Psoas muscle (tissue), 8 donors: Measurements from ENCODE around the gene KIAA0825. TPM values are rescaled to one million over a fixed set of nuclear protein-coding genes. Genes with fewer than 3 reads are reported as not detected.
"Not testable (repeated sequence)": the region's sequence is repeated elsewhere in the genome, so short reads cannot be mapped to it uniquely, and the experiment has no call there.

Experiments used
- ATAC-seq, 4 donors: fragments of 200-7000 bp; cut with Tn5 transposase; one replicate each; pipeline ENCODE4 v1.9.1; 2020; ENCODE audit warnings: moderate library complexity in 3 of 4, mild to moderate bottlenecking in 2 of 4
- DNase-seq, 2 donors: peaks; one replicate each; pipeline ENCODE4 v3.0.0-alpha.2; 2020
- H3K27ac ChIP-seq: fragments of 200-600 bp; one replicate; pipeline ENCODE4 v1.8.0; 2022
- H3K27me3 ChIP-seq, 3 donors: fragments of 200-600 bp in 1 of 3; one replicate each; pipeline versions ENCODE4 v1.6.1 to v1.8.0; 2013 to 2022; ENCODE audit warnings: low read length in 2 of 3, mild to moderate bottlenecking in 2 of 3, moderate library complexity in 1 of 3; ENCODE audit not compliant: insufficient read depth in 3 of 3
- H3K36me3 ChIP-seq, 2 donors: fragments of 200-600 bp in 1 of 2; one replicate each; pipeline versions ENCODE4 v1.6.1 to v1.8.0; 2013 to 2022; ENCODE audit warnings: low read depth in 1 of 2, mild to moderate bottlenecking in 1 of 2, moderate library complexity in 1 of 2; ENCODE audit not compliant: insufficient read depth in 1 of 2
- H3K4me1 ChIP-seq: fragments of 200-600 bp; one replicate; pipeline ENCODE4 v1.8.0; 2022
- H3K4me3 ChIP-seq: fragments of 200-600 bp; one replicate; pipeline ENCODE4 v1.8.0; 2022; ENCODE audit warnings: mild to moderate bottlenecking
- H3K9me3 ChIP-seq: fragments of 200-600 bp; one replicate; pipeline ENCODE4 v1.8.0; 2022
- CTCF ChIP-seq: fragments of 200-600 bp; IDR thresholded peaks from one replicate; pipeline ENCODE4 v1.8.0; 2022; ENCODE audit warnings: antibody characterized with exemption
- WGBS, 3 donors: extraction: QIAGEN DNeasy Blood & Tissue Kit; methylation state at CpG; one replicate each; pipeline versions ENCODE4 v1.1.6 to v1.1.7; 2013; 5-methylcytosine and 5-hydroxymethylcytosine counted together
- intact Hi-C, 2 donors: fragments of 100-400 bp; cut with DNase I; formaldehyde crosslinking; loops; one replicate each; pipeline versions ENCODE4 v1.11.0 to v1.14.2; 2022
- polyA plus RNA-seq, 3 donors: library from polyadenylated mRNA; stranded (reverse); fragments of 200-250 nt; gene quantifications; one replicate each; pipeline ENCODE4 v1.2.3, GENCODE V29; 2013
- total RNA-seq, 4 donors: library from RNA; stranded (reverse); fragmentation: NEBNext Ultra II Directional in 2 of 4; extraction: Animal tissue kit (Norgen Biotek cat#: 25700) in 2 of 4; gene quantifications; one replicate each; pipeline versions ENCODE4 v1.2.1 to v1.2.4, GENCODE V29; 2021 to 2023
- donor health status: healthy with polysubstance abuse.
- donor health status: DM: no; HTN: no; CAD: no; lungs with moderate emphysema.
- donor health status: Bipolar disorder and iron deficiency.
- donor health status: healthy.
- donor health status: DM: yes; HTN: yes; CAD: no.
- donor health status: DM: no; HTN: no; CAD: no.
- donor health status: DM: no; HTN: no; CAD: no.
- donor health status: DM: yes; HTN: yes; CAD: no.

KIAA0825 gene
- total and polyA plus RNA-seq, 7 donors: 0.41 to 1.5 (median 1.1) TPM

DNA sequence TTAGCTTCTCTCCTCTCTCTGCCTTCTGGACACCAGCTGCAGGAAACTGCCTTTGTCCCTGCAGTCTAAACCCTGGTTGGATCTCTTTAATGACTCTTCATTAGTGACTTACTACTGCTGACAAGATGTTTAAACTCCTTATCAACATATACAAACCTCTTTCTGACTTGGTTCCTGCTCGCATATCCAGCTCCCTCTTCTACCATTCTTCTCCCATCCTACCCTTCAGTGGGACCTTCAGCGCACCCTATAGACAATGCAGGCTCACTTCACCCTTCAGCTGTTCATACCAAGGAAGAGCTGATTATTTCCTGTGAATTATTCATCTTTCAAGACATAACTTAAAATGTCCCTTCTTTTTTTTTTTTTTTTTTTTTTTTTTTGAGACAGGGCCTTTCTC, 436.5 kb downstream of the KIAA0825 start:
- DNase-seq (no peak), ATAC-seq (no peak)
- no peaks in the 10 kb centered on the region for H3K4me1 ChIP-seq
- H3K36me3 ChIP-seq: no peaks in the 10 kb centered on the region
- WGBS, 3 donors: 65 to 83% (median 66%) methylated on average over 2 of the region's 2 CpGs
- H3K27me3 ChIP-seq: no peaks in the 10 kb centered on the region
- no peak overlapping the region for H3K27ac ChIP-seq
- no peaks in the 10 kb centered on the region for H3K9me3 ChIP-seq
- no peak overlapping the region for H3K4me3 ChIP-seq
- intact Hi-C loops: no loop called here
- TF ChIP-seq CTCF: no peak

- no peak for ATAC-seq
Measured at GRCh38 chr5:94180761-94181160, 437.6 kb downstream of the KIAA0825 start.

DNA sequence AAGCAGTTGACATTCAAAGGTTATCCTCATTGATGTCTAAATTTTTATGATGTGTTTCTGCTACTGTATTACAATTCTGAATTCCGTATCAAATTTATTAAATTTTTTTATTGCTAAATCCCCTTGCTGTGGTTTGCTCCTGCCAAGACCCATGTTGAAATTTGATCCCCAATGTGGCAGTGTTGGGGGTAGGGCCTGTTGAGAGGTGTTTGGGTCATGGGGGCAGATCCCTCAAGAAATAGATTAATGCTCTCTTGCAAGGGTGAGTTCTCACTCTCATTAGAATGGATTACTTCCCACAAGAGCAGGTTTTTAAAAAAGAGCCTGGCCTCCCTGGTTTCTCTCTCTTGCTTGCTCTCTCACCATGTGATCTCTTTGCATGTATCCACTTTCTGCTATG, 442.5 kb downstream of the KIAA0825 start:
- Histone ChIP-seq H3K27ac (no peak overlapping the region), H3K36me3 (no peaks in the 10 kb centered on the region), H3K27me3 (no peaks in the 10 kb centered on the region), H3K9me3 (no peaks in the 10 kb centered on the region), H3K4me3 (no peak overlapping the region), H3K4me1 (no peaks in the 10 kb centered on the region)
- DNase-seq: no peak
- intact Hi-C loops: no loop called here
- no peak for ATAC-seq
- TF ChIP-seq CTCF: no peak
- WGBS, 3 donors: 56 to 70% (median 58%) methylated on average over 1 of the region's 1 CpG

More at GRCh38 chr5:94180761-94181160, 437.6 kb downstream of the KIAA0825 start:
- H3K4me1 ChIP-seq: no peaks in the 10 kb centered on the region
- H3K9me3 ChIP-seq: no peaks in the 10 kb centered on the region
- H3K27ac ChIP-seq: no peak overlapping the region
- TF ChIP-seq CTCF: no peak
- no peaks in the 10 kb centered on the region for H3K27me3 ChIP-seq
- H3K4me3 ChIP-seq: no peak overlapping the region
- intact Hi-C loops: no loop called here
- no peak for DNase-seq
- no peaks in the 10 kb centered on the region for H3K36me3 ChIP-seq

GRCh38 chr5:94174748-94175411, 443.5 kb downstream of the KIAA0825 start:
- 88 to 92% (median 88%) methylated on average over 2 of the region's 2 CpGs for WGBS, 3 donors
- Histone ChIP-seq H3K27ac (no peak overlapping the region), H3K27me3 (no peaks in the 10 kb centered on the region), H3K4me1 (no peaks in the 10 kb centered on the region), H3K9me3 (no peaks in the 10 kb centered on the region), H3K4me3 (no peak overlapping the region), H3K36me3 (no peaks in the 10 kb centered on the region)
- no peak for ATAC-seq
- intact Hi-C loops: no loop called here
- DNase-seq: no peak
- no peak for TF ChIP-seq CTCF

GRCh38 chr5:94173100-94173499, 445.3 kb downstream of the KIAA0825 start:
- no peaks in the 10 kb centered on the region for H3K36me3 ChIP-seq
- intact Hi-C loops: no loop called here
- no peak for TF ChIP-seq CTCF
- no peak overlapping the region for H3K27ac ChIP-seq
- H3K27me3 ChIP-seq: no peaks in the 10 kb centered on the region
- WGBS, 3 donors: 94 to 99% (median 98%) methylated on average over 1 of the region's 1 CpG
- DNase-seq: no peak
- no peaks in the 10 kb centered on the region for H3K9me3 ChIP-seq
- no peaks in the 10 kb centered on the region for H3K4me1 ChIP-seq
- H3K4me3 ChIP-seq: no peak overlapping the region
- no peak for ATAC-seq

- H3K27me3 ChIP-seq, intact Hi-C loops, H3K4me3 ChIP-seq, H3K4me1 ChIP-seq, H3K9me3 ChIP-seq, ATAC-seq, H3K36me3 ChIP-seq, H3K27ac ChIP-seq, DNase-seq: not testable (repeated sequence)
- 90 to 96% (median 91%) methylated on average over 3 of the region's 3 CpGs for WGBS, 3 donors
Measured at GRCh38 chr5:94171070-94171469, 447.3 kb downstream of the KIAA0825 start.

DNA sequence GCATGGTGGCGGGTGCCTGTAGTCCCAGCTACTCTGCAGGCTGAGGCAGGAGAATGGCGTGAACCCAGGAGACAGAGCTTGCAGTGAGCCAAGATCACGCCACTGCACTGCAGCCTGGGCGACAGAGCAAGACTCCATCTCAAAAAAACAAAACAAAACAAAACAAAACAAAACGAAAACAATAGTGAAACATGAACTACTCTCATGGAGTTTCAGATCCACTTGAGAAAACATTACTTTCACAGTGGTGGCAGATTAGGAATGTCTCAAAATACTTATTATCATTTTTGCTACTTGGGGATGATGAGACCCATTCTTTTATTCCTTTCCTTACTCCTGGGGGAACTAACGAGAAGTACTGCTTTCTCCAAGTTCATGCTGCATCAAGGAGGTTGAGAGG, 448.2 kb downstream of the KIAA0825 start:
- WGBS, 3 donors: 88 to 94% (median 88%) methylated on average over 6 of the region's 6 CpGs
- intact Hi-C loops, ATAC-seq: not testable (repeated sequence)

More for the DNA sequence above, 448.2 kb downstream of the KIAA0825 start:
- not testable (repeated sequence) for DNase-seq, H3K27ac ChIP-seq, H3K4me1 ChIP-seq, H3K36me3 ChIP-seq, H3K27me3 ChIP-seq, H3K4me3 ChIP-seq, H3K9me3 ChIP-seq
